Jurkat, Clone E6-1 (cell line): ENCODE measurements around the gene KSR1.
A peak's percentile ranks its signal among the peaks of the same experiment; 100 is the strongest.

Source experiments
- DNase-seq: peaks from one replicate; pipeline ENCODE4 v3.0.0-alpha.2; 2011; ENCODE audit warnings: low read depth, low spot score
- H3K4me3 ChIP-seq: 2 replicates; pipeline ENCODE4 v1.5.1; 2011; ENCODE audit warnings: mild to moderate bottlenecking, low read length, control low read depth, moderate library complexity

KSR1 gene

DNA sequence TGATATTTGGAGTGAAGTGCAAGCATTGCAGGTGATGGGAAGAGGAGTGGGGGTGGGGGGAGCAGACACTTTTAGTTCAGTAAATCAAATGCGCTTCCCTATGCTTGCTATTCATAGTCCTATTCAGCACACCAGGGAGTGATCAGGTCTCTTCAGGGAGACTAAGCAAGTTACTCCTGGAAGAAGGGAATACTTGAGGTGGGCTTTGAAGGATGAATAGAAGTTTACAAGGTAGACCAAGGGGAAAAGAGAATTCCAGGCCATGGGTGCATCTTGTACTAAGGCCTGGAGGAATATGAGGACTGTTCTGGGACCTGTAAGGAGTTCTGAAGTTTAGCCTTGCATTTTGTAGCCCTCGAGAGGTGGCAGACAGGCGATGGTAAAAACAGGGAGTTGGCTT is 134.6 kb downstream of the KSR1 start:
- no peak for DNase-seq
- no peak overlapping the region for H3K4me3 ChIP-seq

GRCh38 chr17:27591986-27592385 is 135.7 kb downstream of the KSR1 start:
- no peak overlapping the region for H3K4me3 ChIP-seq
- DNase-seq = no peak

DNA sequence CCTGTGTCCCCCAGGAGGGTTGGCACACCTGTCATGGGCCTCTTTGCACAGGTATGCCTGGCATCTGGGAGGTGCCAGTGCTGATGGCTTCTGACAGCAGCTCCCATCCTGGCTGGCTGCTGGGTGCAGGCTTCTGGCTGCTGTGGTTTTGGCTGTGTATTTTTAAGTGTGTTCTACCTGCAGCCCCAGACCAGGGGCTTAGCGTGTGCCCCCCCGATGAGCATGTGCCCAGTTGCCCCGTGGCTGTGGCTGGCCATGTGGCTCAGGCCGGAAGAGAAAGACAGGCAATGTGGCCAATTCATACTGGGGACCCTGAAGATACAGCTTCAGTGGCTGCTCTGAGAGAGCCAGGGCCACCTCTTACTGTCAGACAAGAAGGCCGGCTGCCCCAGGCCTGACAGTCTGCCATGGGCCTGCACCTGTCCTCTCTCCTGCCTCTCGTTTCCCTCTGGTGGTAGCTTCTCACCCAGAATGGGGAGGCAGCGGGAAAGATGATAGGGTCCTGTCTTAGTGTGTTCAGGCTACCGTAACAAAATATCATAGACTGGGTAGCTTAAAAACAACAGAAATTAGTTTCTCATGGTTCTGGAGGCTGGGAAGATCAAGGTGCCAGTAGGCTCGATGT is 137.1 kb downstream of the KSR1 start:
- DNase-seq = no peak
- no peak overlapping the region for H3K4me3 ChIP-seq

GRCh38 chr17:27593857-27594255 is 137.6 kb downstream of the KSR1 start:
- DNase-seq = no peak
- no peak overlapping the region for H3K4me3 ChIP-seq

- H3K4me3 ChIP-seq = no peak overlapping the region
- DNase-seq = no peak
These were observed 139.0 kb downstream of the KSR1 start for GRCh38 chr17:27595208-27595607.

GRCh38 chr17:27596096-27596495 is 139.8 kb downstream of the KSR1 start:
- DNase-seq = no peak
- no peak overlapping the region for H3K4me3 ChIP-seq

- DNase-seq = no peak
- no peak overlapping the region for H3K4me3 ChIP-seq
These were observed 140.4 kb downstream of the KSR1 start for GRCh38 chr17:27596566-27597187.

DNA sequence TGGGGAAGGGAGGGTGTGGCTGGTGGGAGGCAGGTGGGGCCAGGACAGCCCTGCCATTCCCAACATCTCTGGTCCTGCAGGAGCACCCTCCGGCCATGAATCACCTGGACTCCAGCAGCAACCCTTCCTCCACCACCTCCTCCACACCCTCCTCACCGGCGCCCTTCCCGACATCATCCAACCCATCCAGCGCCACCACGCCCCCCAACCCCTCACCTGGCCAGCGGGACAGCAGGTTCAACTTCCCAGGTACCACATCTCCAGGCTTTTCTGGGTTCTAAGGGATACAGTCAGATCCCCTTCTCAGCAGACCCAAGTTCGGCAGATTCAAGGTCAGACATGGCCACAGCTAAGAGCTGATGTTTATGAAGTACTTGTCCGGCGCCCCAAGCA is 140.9 kb downstream of the KSR1 start:
- no peak for DNase-seq
- no peak overlapping the region for H3K4me3 ChIP-seq

DNA sequence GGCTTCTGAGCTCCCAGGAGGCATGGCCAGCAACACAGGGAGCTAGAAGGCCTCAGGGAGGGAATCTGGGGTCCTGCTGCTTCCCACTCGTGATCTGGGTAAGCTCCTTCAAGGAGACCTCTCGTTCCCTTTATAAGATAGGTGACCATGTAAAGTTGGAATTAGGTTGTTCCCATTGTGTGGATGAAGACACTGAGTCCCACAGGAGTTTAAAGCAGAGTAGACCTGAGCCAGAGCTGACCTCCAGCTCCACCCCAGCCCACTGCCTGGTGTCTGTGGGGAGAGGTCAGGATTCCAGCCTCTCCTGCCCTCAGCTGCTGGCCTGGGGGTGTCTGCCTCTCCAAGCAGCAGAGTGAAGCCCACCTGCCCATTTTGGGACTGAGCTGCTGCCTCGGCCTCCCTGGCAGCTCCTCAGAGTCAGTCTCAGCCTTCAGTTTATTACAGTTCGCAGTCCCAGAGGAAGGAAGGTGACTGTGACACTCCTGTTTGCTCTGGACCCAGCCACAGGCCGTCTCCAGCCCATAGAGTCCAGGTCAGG is 141.6 kb downstream of the KSR1 start:
- no peak overlapping the region for H3K4me3 ChIP-seq
- no peak for DNase-seq

DNA sequence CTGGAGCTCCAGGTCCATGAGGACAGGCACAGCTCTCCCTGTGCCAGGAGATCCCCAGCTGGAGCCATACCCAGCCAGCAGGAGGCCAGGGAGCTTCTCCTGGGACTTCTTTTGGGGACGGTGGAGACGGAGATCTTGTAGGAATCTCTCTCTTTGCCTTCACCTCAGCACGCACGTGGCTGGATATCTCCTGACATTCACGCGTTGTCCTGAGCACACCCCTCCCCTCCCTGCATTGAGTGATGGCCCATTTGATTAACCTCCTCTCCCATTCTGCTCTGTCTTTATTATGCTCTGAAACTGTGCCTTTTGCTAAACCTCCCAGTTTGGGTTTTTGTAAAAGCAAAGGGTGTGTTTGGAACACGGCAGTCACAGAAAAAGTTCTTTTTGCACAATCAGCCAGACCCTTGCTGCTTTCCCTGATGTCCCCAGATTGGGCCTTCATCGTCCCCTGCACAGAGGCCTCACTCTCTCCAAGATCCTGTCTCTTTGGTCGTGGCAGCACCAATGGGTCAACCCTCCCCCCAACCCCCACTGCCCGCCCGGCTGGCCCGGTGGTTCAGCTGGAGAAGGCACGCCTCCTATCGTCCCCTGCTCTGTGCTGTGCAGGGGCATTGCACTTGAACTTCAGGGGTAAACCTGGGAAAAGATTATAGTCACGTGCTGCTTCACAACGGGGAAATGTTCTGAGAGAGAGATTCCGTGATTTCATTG is 142.2 kb downstream of the KSR1 start:
- H3K4me3 ChIP-seq = no peak overlapping the region
- DNase-seq = no peak

GRCh38 chr17:27600471-27600870 is 144.2 kb downstream of the KSR1 start:
- no peak overlapping the region for H3K4me3 ChIP-seq

GRCh38 chr17:27601069-27601974 is 145.1 kb downstream of the KSR1 start:
- peak; percentile 78 for DNase-seq
- H3K4me3 ChIP-seq = no peak overlapping the region

More at GRCh38 chr17:27600471-27600870, 144.2 kb downstream of the KSR1 start:
- DNase-seq = no peak

GRCh38 chr17:27601975-27602302 is 145.7 kb downstream of the KSR1 start:
- DNase-seq = no peak
- no peak overlapping the region for H3K4me3 ChIP-seq

GRCh38 chr17:27602721-27603420 is 146.6 kb downstream of the KSR1 start:
- peak; percentile 61 for DNase-seq
- H3K4me3 ChIP-seq = no peak overlapping the region

DNA sequence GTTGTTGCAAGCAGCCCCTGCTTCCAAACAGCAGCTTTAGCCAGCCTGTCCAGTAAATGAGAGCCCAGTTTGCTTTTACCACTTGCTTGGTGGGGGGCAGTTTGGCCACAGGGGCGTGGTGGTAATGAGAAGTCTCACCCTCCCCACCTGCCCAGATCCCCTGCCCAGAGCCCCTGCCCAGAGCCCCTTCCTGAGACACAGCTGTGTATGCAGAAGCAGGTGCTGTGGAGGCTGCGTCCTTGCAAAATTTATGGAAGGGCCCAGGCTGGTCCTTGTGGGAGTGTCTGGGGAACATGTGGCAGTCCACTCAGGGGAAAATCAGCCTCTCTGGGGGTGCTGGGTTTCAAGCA is 147.1 kb downstream of the KSR1 start:
- DNase-seq = no peak
- no peak overlapping the region for H3K4me3 ChIP-seq

DNA sequence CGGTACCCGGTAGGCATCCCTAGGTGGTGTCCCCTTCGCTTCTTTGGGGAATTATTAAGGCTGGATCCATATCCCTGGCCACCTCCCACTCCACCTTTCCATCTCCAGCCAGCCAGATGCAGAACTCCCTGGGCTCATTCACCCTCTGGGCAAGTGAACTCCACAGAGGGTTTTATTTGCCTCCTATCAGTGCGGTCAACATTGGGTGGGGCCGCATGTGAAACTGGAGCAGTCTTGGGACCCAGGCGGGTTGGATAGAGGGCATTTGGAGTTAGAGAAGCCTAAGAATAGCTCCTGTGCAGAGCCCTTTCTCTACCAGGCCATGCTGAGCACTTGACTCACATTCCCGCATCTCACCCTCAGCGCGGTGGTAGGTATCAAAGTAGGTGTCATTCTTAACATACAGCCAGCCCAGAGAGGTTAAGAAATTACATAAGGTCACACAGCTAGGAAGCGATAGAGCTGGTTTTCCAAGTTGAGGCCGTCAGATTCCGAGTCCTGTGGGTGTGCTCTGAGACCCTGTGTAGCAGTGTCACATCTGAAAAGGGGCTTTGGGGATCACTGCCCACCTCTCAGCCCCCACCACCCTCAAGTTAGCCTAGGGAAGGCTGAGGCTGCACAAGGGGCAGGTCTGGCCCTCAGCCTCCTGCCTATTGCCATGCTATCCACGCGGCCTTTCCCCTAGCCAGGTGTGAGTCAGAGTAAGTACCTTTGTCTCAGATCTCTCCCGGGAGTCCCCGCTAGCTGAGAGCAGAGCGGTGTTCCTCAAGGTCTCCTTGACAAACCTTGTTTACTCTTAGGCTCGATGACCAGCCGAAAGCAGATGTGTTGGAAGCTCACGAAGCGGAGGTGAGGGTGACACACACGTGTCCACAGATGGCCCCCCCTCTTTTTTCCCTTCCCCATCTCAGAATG is 147.9 kb downstream of the KSR1 start:
- DNase-seq = no peak

GRCh38 chr17:27605409-27605808 is 149.2 kb downstream of the KSR1 start:
- no peak for DNase-seq

More for the DNA sequence above, 147.9 kb downstream of the KSR1 start:
- H3K4me3 ChIP-seq = no peak overlapping the region

DNA sequence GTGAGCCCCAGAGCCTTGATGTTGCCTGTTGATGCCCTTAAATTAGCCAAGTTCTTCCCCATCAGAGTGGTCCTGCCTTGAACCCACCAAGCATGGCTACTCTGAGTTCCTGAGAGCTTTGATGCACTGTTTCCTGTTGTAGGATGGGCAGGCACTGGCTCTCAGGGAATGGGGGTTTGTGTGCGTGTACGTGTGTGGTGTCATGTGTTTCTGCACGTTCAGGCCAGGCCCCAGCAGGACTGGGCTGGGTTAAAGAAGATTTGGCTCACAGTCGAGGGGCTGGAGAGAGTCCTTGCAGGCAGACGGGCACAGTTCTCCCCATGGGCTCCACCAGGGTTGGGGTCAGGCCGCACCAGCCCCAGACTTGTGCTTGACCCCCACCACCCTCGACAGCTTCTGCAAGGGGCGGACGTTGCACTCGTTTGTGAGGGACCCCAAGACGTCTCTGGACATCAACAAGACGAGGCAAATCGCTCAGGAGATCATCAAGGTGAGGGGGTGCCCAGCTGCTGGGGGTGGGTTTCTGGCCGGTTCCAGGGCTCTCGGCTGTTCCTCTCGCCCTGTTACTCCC is 151.4 kb downstream of the KSR1 start:
- DNase-seq = no peak

More at GRCh38 chr17:27605409-27605808, 149.2 kb downstream of the KSR1 start:
- H3K4me3 ChIP-seq = no peak overlapping the region

More for the DNA sequence above, 151.4 kb downstream of the KSR1 start:
- no peak overlapping the region for H3K4me3 ChIP-seq
